ENCODE results near the gene KLC4.

- TF ChIP-seq CTCF (IDR thresholded peaks at IDR 0.05) (no peak), EZH2 (IDR thresholded peaks at IDR 0.05) (no peak)
Measured at GRCh38 chr6:43089874-43090558, 30.6 kb downstream of the KLC4 start.

Data from neural progenitor cell (in vitro differentiated cells).